Measurements from ENCODE around the gene SRMS. TPM values are rescaled to one million over a fixed set of nuclear protein-coding genes. Genes with fewer than 3 reads are reported as not detected.

The SRMS gene
- total and polyA plus RNA-seq, 2 of the 13 experiments (the other 11 are each of a cell fraction or from before 2014, with no cell fraction given) = not detected

- TF ChIP-seq ZNF83 (CRISPR knock-in tag; IDR thresholded peaks at IDR 0.05; ENCODE audit: borderline replicate concordance) = no peak
- peak; percentile 42; the same call in 1 of the 2 replicates for TF ChIP-seq ZBTB38 (CRISPR knock-in tag; IDR thresholded peaks at IDR 0.05)
- TF ChIP-seq ZNF224 (CRISPR knock-in tag; IDR thresholded peaks at IDR 0.05) = no peak
- peak; percentile 73; the same call in 1 of the 2 replicates for TF ChIP-seq ZNF768 (CRISPR knock-in tag; IDR thresholded peaks at IDR 0.05)
- TF ChIP-seq HDAC6 (IDR thresholded peaks at IDR 0.05; ENCODE audit: low read depth, low read length) = no peak
- no peak for TF ChIP-seq ZNF101 (CRISPR knock-in tag; IDR thresholded peaks at IDR 0.05; ENCODE audit: borderline replicate concordance, low read depth)
- TF ChIP-seq ZNF747 (CRISPR knock-in tag; IDR thresholded peaks at IDR 0.05; ENCODE audit: borderline replicate concordance) = no peak
- no peak for TF ChIP-seq SMYD3 (CRISPR knock-in tag; IDR thresholded peaks at IDR 0.05)
- TF ChIP-seq THAP11 (CRISPR knock-in tag; IDR thresholded peaks at IDR 0.05) = no peak
- TF ChIP-seq ETV5 (CRISPR knock-in tag; IDR thresholded peaks at IDR 0.05; ENCODE audit: borderline replicate concordance) = no peak
- TF ChIP-seq SP4 (CRISPR knock-in tag; IDR thresholded peaks at IDR 0.05) = no peak
- no peak for TF ChIP-seq ZSCAN30 (CRISPR knock-in tag; IDR thresholded peaks at IDR 0.05)
- no peak for TF ChIP-seq ZFP41 (CRISPR knock-in tag; IDR thresholded peaks at IDR 0.05; ENCODE audit: borderline replicate concordance)
- no peak for TF ChIP-seq ZNF839 (CRISPR knock-in tag; IDR thresholded peaks at IDR 0.05; ENCODE audit: borderline replicate concordance)
- 0 out of 2 replicates have a peak, but pooled peaks have one; percentile 14 for TF ChIP-seq KDM2A (CRISPR knock-in tag; IDR thresholded peaks at IDR 0.05; ENCODE audit: borderline replicate concordance, low read depth)
- TF ChIP-seq JDP2 (CRISPR knock-in tag; IDR thresholded peaks at IDR 0.05; ENCODE audit: borderline replicate concordance) = no peak
- TF ChIP-seq ZNF407 (CRISPR knock-in tag; IDR thresholded peaks at IDR 0.05; ENCODE audit: not compliant biosample characterization) = peak; percentile 16
- TF ChIP-seq ZNF121 (CRISPR knock-in tag; IDR thresholded peaks at IDR 0.05) = peak; percentile 98
- no peak for TF ChIP-seq TOPORS (CRISPR knock-in tag; IDR thresholded peaks at IDR 0.05)
- TF ChIP-seq MLXIP (CRISPR knock-in tag; IDR thresholded peaks at IDR 0.05; ENCODE audit: borderline replicate concordance) = no peak
These were observed 35.0 kb upstream of the SRMS start (continued) for GRCh38 chr20:63582382-63583063.
